GM12874 (cell line): ENCODE measurements around the gene BMP7.

Experiments used
- TF ChIP-seq, protein P1 (sequence below): IDR thresholded peaks from 2 replicates; pipeline ENCODE4 v1.5.1; 2011; ENCODE audit warnings: low read depth, mild to moderate bottlenecking, control low read depth, low read length, moderate library complexity; ENCODE audit not compliant: insufficient read depth

The BMP7 gene

DNA sequence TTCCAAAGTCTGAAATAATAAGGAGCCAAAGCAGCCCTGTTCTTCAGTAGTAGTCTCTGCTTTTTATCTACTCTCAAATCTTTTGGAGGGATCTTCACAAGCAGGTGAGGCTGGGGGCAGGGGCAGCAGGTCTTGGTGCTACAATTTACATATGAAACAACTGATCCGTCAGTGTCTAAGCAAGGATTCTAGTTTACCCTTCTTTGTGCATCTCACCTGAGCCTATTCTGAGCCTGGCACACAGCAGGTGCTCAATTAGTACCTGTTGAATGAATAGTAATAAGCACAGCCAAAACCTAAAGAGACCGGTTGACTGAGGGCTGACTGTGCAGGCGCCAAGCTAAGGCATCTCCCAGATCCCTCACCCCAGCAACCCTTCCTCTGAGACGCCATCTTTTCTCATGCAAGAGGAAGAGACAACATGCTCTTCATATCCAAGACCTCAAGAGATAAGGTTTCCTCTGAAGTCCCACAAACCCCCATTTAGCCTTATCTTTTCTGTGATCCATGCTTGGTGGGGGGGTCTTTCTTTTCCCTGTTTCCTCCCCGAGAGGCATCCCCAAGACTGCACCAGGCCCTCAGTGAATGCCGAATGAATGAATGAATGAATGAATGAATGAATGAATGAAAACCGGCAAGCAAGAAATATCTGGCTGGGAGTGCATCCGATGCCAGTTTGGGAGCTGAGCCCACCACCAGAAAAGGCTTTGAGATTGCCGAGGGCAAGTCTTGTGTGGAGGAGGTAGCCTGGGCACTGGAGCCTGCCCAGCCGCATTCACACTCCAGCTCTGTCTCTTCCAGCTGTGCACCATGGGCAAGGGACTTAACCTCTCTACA is 2.9 kb upstream of the BMP7 start:
- TF ChIP-seq, protein P1, sequence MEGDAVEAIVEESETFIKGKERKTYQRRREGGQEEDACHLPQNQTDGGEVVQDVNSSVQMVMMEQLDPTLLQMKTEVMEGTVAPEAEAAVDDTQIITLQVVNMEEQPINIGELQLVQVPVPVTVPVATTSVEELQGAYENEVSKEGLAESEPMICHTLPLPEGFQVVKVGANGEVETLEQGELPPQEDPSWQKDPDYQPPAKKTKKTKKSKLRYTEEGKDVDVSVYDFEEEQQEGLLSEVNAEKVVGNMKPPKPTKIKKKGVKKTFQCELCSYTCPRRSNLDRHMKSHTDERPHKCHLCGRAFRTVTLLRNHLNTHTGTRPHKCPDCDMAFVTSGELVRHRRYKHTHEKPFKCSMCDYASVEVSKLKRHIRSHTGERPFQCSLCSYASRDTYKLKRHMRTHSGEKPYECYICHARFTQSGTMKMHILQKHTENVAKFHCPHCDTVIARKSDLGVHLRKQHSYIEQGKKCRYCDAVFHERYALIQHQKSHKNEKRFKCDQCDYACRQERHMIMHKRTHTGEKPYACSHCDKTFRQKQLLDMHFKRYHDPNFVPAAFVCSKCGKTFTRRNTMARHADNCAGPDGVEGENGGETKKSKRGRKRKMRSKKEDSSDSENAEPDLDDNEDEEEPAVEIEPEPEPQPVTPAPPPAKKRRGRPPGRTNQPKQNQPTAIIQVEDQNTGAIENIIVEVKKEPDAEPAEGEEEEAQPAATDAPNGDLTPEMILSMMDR: no peak

DNA sequence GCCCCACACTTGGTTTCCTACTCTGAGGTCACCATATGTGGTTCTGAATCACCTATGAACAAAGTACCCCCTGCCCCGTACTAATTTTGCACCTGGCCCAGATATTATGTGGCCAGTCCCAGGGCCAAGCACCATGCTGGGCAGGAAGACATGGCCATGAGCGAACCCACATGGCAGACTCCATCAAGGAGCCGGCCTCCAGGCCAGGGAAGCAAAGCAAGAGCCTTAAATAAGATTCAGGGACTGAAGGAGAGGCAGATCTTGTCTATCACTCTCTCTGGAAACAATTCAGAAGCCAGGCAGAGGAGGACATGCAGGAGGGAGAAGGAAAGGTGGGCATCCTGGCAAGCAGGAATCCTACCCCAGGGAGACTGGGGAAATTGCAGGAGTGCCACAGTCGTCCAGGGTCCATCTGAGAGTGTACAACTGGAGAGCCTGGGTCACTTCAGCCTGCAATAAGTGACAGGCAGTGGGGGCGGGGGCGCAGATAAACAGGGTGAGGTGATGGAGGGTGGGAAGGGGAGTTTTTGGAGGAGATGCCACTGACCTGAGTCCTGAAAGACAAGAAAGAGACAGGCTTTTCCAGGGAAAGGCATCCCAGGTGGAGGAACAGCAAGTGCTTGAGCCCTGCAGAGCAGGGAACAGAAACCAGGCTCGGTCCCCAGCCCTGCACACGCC is 2.1 kb upstream of the BMP7 start:
- TF ChIP-seq, protein P1: no peak

DNA sequence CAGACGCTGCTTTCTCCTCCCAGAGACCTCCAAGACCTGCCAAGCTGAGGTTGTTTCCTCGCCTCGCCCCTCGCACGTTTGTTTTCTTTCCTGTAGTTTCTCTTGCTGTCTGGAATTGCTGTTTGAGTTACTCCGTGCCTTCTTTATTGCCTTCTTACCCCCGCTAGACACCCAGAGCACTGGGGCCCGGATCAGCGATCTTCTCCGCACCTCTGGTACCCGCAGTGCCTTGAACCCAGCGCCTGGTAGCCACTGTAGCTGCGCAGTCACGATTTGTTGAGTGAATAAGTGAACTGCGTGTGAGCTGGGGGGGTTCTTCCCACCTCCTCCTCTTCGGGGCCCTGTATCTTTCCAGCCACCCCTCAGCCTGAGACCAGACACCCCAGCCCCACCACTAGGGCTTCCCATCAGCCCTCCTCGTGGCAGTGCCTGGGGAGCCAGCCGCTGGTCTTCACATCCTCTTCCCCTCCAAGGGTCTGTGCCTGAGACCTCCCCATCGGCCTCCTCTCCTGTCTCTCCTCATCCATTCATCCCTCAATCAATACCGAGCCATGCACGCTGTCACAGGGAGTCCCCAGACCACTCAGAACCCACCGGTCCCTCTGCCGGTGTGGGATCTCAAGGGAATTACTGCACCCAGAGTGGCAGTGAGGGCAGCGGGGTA is 849 bp upstream of the BMP7 start:
- TF ChIP-seq, protein P1: no peak

DNA sequence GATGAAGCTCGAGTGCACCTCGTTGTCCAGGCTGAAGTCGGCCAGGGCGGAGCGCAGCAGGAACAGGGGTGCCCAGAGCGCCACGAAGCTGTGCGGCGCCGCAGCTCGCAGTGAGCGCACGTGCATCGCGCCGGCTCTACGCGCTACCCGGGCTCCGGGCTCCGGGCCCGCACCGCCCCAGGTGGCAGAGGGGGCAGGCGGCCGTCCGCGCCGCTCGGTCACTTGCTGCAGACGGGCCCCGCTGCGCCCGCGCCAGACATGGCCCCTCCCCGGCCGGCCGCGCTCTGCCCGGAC is 497 bp downstream of the BMP7 start:
- TF ChIP-seq, protein P1: no peak

DNA sequence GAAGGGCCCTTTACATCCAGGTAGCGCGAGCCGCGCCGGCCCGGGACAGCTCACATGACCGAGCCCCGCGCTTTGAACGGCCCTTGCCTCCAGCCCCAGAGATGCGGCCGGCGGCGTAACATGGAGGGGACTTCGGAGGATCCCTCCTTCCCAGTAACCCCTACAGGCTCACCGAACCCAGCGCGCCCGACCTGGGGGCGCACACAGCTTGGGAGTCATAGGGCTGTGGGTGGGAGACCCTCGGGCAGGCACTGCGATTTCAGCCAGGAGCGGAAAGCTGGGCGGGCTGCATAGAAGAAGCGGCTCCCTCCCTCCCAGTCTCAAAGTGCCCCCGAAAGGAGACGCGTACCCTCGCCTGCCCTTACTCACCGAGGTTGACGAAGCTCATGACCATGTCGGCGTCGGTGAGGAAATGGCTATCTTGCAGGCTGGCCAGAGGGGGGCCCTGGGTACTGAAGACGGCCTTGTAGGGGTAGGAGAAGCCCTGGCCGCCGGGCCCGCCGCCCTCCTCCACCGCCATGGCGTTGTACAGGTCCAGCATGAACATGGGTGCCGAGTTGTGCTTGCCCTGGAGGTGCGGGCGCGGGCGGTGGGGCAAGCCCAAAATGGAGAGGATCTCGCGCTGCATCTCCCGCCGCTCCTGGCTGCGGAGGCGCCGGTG is 975 bp downstream of the BMP7 start:
- TF ChIP-seq, protein P1: no peak

DNA sequence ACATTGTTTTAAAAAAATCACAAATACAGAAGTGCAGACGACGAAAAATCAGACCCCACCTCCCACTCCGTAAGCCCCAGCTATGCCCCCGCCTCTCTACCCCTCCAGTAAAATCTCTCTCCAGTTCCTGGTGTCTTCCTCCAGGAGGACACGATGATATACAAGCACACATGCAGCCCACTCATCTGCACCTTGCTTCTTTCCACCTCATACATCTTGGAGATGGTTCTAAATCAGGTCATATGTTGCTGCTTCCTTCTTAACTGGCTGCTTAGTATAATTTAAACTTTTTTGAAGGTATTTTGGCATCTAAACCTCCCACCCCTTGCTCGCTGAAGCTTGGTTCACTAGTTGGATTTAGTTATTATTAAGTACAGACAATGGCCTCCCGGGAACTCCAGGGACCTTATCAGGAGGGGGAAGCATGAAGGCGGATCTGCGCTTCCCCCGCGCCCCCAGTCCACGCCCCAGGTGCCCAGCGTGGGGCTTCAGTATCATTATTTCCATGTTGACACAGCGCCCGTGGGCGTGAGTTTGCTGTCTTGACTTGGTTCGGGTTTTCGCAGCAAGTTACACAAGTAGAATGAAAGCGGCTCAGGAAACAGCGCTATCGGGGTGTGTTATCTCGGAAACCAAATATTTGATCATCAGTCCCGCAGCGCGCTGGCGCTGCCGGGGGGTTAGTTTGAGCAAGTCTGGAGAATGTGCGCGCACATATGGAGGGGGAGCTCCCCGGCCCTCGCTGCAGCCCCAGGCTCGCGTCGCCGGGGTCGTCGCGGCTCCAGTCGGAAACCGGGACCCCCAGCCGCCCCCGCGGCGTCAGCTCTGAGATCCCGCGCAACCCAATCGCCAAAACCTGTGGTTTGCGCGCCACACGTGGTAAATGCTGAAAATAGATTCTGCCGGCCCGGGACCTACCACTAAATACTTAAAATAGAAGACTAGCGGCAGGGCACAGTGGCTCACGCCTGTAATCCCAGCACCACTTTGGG is 2.3 kb downstream of the BMP7 start:
- TF ChIP-seq, protein P1: no peak
